ENCODE data around the gene C19orf81.
A peak's percentile ranks its signal among the peaks of the same experiment; 100 is the strongest.

C19orf81 gene

DNA sequence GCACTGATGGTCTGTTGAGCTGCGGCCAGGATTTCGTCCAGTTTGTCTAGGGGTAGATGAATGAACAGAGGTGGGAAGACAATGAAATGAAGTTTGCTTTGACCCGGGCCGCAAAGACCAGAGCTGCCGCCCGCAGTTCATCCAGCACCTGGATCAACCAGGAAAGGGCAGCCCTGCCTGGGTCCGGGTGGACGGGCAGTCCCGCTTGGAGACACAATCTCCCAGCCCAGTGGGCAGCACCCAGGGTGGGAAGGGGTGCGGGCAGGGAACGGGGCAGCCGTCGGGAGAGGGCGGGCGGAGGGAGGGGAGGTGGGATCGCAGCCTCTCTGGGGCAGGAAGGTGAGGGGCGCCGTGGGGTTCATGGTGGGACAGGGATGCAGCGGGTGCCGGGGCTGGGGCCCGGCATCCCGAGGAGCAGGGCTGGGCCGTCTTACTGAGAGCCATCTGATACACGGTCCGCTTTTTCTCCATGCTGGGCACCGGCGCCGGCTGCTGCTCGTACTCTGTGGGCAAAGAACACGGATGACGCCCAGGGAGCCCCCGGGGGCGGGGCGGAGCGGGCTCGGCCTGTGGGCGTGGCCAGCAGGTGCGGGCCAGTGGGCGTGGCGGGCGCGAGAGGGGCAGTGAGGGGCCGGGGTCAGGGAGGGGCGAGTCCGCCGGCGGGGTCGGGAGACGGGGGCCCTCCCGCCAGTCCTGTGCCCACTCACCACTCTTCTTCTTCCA is 37.2 kb downstream of the C19orf81 start:
- DNase-seq (ENCODE audit: low spot score), result no peak
- TF ChIP-seq, protein P1, sequence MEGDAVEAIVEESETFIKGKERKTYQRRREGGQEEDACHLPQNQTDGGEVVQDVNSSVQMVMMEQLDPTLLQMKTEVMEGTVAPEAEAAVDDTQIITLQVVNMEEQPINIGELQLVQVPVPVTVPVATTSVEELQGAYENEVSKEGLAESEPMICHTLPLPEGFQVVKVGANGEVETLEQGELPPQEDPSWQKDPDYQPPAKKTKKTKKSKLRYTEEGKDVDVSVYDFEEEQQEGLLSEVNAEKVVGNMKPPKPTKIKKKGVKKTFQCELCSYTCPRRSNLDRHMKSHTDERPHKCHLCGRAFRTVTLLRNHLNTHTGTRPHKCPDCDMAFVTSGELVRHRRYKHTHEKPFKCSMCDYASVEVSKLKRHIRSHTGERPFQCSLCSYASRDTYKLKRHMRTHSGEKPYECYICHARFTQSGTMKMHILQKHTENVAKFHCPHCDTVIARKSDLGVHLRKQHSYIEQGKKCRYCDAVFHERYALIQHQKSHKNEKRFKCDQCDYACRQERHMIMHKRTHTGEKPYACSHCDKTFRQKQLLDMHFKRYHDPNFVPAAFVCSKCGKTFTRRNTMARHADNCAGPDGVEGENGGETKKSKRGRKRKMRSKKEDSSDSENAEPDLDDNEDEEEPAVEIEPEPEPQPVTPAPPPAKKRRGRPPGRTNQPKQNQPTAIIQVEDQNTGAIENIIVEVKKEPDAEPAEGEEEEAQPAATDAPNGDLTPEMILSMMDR (IDR thresholded peaks at IDR 0.05; ENCODE audit: extremely low read depth, insufficient read depth, missing control alignments), result no peak
- in situ Hi-C loops (cut with MboI; ENCODE audit: low pct_unique_long_range_greater_than_20kb, low sequenced_read_pairs, unreplicated experiment), result no loop called here

DNA sequence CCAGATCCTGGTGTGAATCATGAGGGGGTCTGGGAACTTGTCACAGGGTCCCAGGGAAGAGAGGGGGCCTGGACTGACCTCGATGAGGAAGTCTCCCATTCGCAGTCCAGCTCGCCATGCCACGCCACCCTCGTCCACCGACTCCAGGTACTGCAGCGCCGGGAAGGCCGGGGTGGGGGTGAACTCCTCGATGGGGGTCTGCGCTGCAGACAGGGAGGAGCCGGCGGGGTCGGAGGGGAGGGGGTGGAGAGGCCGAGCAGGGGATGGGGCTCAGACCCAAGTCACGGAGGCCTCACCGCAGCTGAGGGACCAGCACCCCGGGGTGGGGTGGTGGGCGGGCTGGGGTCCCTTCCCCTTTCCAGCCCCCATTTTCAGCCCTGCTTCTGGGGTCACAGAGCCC is 39.5 kb downstream of the C19orf81 start:
- TF ChIP-seq, protein P1 (IDR thresholded peaks at IDR 0.05; ENCODE audit: extremely low read depth, insufficient read depth, missing control alignments), result no peak
- in situ Hi-C loops (cut with MboI; ENCODE audit: low pct_unique_long_range_greater_than_20kb, low sequenced_read_pairs, unreplicated experiment), result no loop called here
- DNase-seq (ENCODE audit: low spot score), result no peak

DNA sequence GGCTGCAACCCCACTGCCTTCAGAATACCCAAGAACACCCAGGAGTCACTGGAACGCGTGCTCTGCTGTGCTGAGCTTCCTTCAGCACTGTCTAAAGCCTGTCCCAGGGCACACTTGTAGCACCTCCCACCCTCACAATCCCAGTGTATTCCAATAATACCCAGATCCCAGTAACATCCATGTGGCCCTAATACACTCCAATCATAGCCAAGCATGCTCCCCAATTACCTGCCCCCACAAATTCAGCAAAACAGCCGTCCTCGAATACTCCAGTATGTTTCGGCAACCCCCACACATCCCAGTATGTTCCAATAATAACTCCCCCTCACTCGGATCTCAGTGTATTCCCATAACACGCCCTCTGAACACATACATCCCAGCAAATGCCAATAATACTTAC is 41.2 kb downstream of the C19orf81 start:
- no peak for DNase-seq (ENCODE audit: low spot score)
- TF ChIP-seq, protein P1 (IDR thresholded peaks at IDR 0.05; ENCODE audit: extremely low read depth, insufficient read depth, missing control alignments), result no peak
- in situ Hi-C loops (cut with MboI; ENCODE audit: low pct_unique_long_range_greater_than_20kb, low sequenced_read_pairs, unreplicated experiment), result no loop called here

- TF ChIP-seq, protein P1 (IDR thresholded peaks at IDR 0.05; ENCODE audit: extremely low read depth, insufficient read depth, missing control alignments), result no peak
- no peak for DNase-seq (ENCODE audit: low spot score)
- in situ Hi-C loops (cut with MboI; ENCODE audit: low pct_unique_long_range_greater_than_20kb, low sequenced_read_pairs, unreplicated experiment), result no loop called here
These were observed 44.1 kb downstream of the C19orf81 start for GRCh38 chr19:50693064-50693975.

DNA sequence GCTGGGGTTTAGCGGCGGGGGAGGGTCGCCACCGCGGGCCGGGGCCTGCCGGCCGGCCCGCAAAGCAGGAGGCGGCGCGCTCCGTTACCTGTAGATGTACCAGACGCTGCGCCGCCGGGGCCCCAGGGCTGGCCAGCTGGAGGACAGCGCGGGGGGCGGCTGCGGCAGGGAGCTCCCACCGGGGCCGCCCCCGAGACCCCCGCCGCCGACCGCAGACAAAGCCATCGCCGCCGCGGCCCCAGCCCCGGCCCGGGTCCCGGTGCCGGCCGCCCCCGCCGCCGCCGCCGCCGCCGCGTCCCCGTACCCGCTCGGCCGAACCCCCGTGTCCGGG is 45.5 kb downstream of the C19orf81 start:
- TF ChIP-seq, protein P1 (IDR thresholded peaks at IDR 0.05; ENCODE audit: extremely low read depth, insufficient read depth, missing control alignments), result no peak
- in situ Hi-C loops (cut with MboI; ENCODE audit: low pct_unique_long_range_greater_than_20kb, low sequenced_read_pairs, unreplicated experiment), result no loop called here
- no peak for DNase-seq (ENCODE audit: low spot score)

GRCh38 chr19:50695251-50696093 is 46.2 kb downstream of the C19orf81 start:
- peak; percentile 68 for DNase-seq (ENCODE audit: low spot score)
- in situ Hi-C loops (cut with MboI; ENCODE audit: low pct_unique_long_range_greater_than_20kb, low sequenced_read_pairs, unreplicated experiment), result no loop called here
- TF ChIP-seq, protein P1 (IDR thresholded peaks at IDR 0.05; ENCODE audit: extremely low read depth, insufficient read depth, missing control alignments), result no peak

All from GM13977 (cell line).